T-helper 17 cell (primary cell): ENCODE results near the gene PLGLB2. TPM values are rescaled to one million over a fixed set of nuclear protein-coding genes. Genes with fewer than 3 reads are reported as not detected.

Source experiments
- total RNA-seq, 4 donors: library from RNA in 2 of 4; stranded (reverse) in 2 of 4; gene quantifications; one replicate each; pipeline ENCODE4 v1.2.3 and lab custom pipeline; 2022 to 2026

The PLGLB2 gene
- total RNA-seq, 2 donors from 2014 or later: 3.6 to 4.5 TPM

Other genes with a start within 250 kb of the PLGLB2 start
- 10 to 100 TPM; 11.0 to 15.9 TPM for gene RGPD2, start 77.7 kb downstream of the PLGLB2 start, total RNA-seq